Mucosa of rectum (tissue), 2 donors: ENCODE data around the gene DPY19L1.
"Not testable (repeated sequence)": the region's sequence is repeated elsewhere in the genome, so short reads cannot be mapped to it uniquely, and the experiment has no call there.

ENCODE experiments used
- H3K27ac ChIP-seq, 2 donors: one replicate each; pipeline ENCODE4 v1.7.0; 2013; ENCODE audit warnings: inconsistent platforms in 2 of 2, low read depth in 2 of 2, low read length in 2 of 2
- H3K27me3 ChIP-seq, 2 donors: one replicate each; pipeline ENCODE4 v1.7.0; 2013; ENCODE audit warnings: low read length in 2 of 2; ENCODE audit not compliant: control insufficient read depth in 2 of 2, insufficient read depth in 2 of 2
- H3K36me3 ChIP-seq, 2 donors: one replicate each; pipeline ENCODE4 v1.7.0; 2013; ENCODE audit warnings: low read length in 2 of 2; ENCODE audit not compliant: control insufficient read depth in 2 of 2, insufficient read depth in 2 of 2
- H3K4me1 ChIP-seq, 2 donors: one replicate each; pipeline ENCODE4 v1.7.0; 2013; ENCODE audit warnings: low read length in 2 of 2, mild to moderate bottlenecking in 1 of 2; ENCODE audit not compliant: control insufficient read depth in 2 of 2, insufficient read depth in 2 of 2
- H3K4me3 ChIP-seq, 2 donors: one replicate each; pipeline ENCODE4 v1.7.0; 2013; ENCODE audit warnings: low read length in 2 of 2
- H3K9ac ChIP-seq, 2 donors: one replicate each; pipeline ENCODE4 v1.7.0; 2013; ENCODE audit warnings: low read length in 2 of 2, low read depth in 1 of 2, mild to moderate bottlenecking in 1 of 2
- H3K9me3 ChIP-seq, 2 donors: one replicate each; pipeline ENCODE4 v1.7.0; 2013; ENCODE audit warnings: low read length in 2 of 2; ENCODE audit not compliant: control insufficient read depth in 2 of 2
- donor health status: healthy.
- donor health status: Normal muscosa, but diverticular disease.

Gene DPY19L1

GRCh38 chr7:34900891-34901513, 136.3 kb downstream of the DPY19L1 start:
- Histone ChIP-seq H3K36me3 (no peaks in the 10 kb centered on the region), H3K9ac (no peak overlapping the region), H3K9me3 (no peaks in the 10 kb centered on the region), H3K4me1 (no peaks in the 10 kb centered on the region), H3K27ac (no peak overlapping the region), H3K27me3 (no peaks in the 10 kb centered on the region), H3K4me3 (no peak overlapping the region)

GRCh38 chr7:34895202-34895601, 142.1 kb downstream of the DPY19L1 start:
- Histone ChIP-seq H3K4me3 (no peak overlapping the region), H3K9me3 (peaks cover 0 to 2% of the 10 kb centered on the region in 2 donors), H3K27ac (no peak overlapping the region), H3K9ac (no peak overlapping the region), H3K27me3 (no peaks in the 10 kb centered on the region), H3K36me3 (no peaks in the 10 kb centered on the region), H3K4me1 (no peaks in the 10 kb centered on the region)

DNA sequence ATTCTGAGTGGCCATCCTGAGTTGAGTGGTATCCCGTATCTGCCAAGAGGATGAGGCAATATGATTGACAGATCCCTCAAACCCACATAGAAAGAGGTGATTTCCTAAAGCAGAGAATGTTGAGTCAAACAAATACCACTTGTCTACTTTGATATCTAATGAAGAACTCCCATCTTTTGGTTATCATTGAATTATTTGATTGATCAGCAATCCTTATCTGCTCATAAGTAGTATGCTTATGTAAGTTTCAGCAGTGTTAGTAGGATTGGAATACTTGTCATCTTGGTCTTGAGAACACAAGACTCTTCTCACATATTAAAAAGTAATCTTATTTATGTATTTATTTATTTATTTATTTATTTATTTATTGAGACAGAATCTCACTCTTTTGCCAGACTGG, 147.3 kb downstream of the DPY19L1 start:
- Histone ChIP-seq H3K27ac (no peak overlapping the region), H3K36me3 (no peaks in the 10 kb centered on the region), H3K9me3 (no peaks in the 10 kb centered on the region), H3K4me3 (no peak overlapping the region), H3K27me3 (no peaks in the 10 kb centered on the region), H3K9ac (no peak overlapping the region), H3K4me1 (no peaks in the 10 kb centered on the region)

DNA sequence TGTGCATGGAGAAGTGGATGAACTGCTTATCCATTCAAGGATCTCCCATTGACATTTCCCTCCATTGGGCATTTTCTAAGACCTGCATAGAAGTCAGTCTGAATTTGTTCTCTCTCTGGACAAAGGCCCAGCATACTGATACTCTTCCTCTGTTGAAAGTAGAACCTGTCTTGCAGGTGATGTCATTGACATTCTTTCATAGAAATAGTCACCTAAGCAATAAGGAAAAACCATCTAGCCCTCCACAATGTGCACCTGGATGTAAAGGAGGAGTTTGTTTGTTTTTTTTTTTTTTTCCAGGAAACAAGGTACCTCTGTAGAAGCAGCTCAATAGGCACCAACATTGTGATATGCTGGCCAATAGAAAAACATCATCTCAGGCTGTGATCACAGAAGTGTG, 150.4 kb downstream of the DPY19L1 start:
- H3K27ac ChIP-seq: no peak overlapping the region
- H3K36me3 ChIP-seq: no peaks in the 10 kb centered on the region
- no peaks in the 10 kb centered on the region for H3K4me1 ChIP-seq
- H3K9me3 ChIP-seq: peaks cover 0 to 3% of the 10 kb centered on the region in 2 donors
- H3K4me3 ChIP-seq: no peak overlapping the region
- H3K27me3 ChIP-seq: no peaks in the 10 kb centered on the region
- no peak overlapping the region for H3K9ac ChIP-seq

- not testable (repeated sequence) for H3K27me3 ChIP-seq, H3K9ac ChIP-seq
Measured at GRCh38 chr7:34883855-34884254, 153.4 kb downstream of the DPY19L1 start.

DNA sequence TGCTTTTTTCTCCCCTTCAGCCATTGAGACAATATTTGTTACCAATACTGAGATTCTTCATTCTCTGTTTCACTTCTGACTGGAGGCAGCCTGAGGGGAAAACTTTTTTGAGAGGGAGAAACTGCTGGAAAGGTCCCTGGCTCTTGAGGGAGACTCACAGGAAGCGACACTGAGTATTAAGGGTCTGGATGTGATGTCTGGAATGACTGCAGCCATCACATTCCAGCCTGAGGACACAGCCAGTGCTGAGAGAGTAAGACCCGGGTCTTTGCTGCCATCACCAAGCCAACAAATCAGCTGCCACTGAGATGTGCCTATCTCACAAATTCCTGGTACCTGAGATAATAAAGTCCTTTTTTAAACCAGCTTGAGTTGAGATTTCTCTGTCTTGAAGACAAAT, 157.4 kb downstream of the DPY19L1 start:
- no peak overlapping the region for H3K27ac ChIP-seq
- H3K27me3 ChIP-seq: no peaks in the 10 kb centered on the region
- H3K9me3 ChIP-seq: peaks cover 0 to 3% of the 10 kb centered on the region in 2 donors
- no peaks in the 10 kb centered on the region for H3K4me1 ChIP-seq
- H3K36me3 ChIP-seq: no peaks in the 10 kb centered on the region
- no peak overlapping the region for H3K4me3 ChIP-seq
- H3K9ac ChIP-seq: no peak overlapping the region

More at GRCh38 chr7:34883855-34884254, 153.4 kb downstream of the DPY19L1 start:
- not testable (repeated sequence) for H3K27ac ChIP-seq, H3K9me3 ChIP-seq, H3K4me1 ChIP-seq, H3K36me3 ChIP-seq, H3K4me3 ChIP-seq

DNA sequence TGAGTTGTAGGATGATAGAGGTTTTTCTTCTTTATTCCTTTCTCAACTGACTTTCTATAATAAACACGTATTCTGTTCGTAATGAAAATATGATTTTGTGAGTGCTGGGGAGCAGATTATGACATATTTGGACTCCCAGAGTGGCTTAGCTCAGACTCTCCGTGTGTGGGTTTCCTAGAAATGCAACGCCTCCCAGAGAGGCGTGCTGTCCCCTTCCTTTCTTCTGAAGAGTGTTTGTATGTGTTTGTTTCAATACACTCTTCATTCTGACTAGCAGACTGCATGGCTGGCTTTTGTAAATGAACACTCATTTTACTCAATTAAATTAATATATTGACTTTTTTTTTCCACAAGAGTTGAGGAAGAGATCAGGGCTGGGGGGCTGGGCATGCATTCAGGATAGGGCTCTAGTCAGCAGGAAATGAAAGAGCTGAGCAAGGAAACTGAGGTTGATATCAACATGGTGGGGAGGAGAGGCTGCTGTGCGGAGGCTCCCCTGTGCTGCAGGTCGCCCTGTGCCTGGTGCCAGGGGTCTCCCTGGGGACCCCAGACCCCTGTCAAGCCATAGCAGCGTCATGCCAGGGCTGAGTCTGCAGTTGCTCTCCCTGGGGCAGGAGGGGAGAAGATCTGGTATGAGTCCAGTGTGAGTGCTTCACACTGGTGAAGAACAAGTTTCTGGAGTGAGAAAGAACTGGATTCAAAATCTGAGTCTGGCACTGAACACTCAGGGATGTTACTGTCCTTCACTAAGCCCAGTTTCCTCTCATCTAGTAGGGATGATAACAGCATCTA, 158.1 kb downstream of the DPY19L1 start:
- not testable (repeated sequence) for H3K4me3 ChIP-seq, H3K27ac ChIP-seq, H3K36me3 ChIP-seq, H3K27me3 ChIP-seq, H3K9ac ChIP-seq, H3K4me1 ChIP-seq, H3K9me3 ChIP-seq
